WTC11 (cell line): ENCODE measurements around the gene CYP2R1. TPM values are rescaled to one million over a fixed set of nuclear protein-coding genes. Genes with fewer than 3 reads are reported as not detected.
A peak's percentile ranks its signal among the peaks of the same experiment; 100 is the strongest.

Experiments used
- CREB1 ChIP-seq: sonication (generic); formaldehyde crosslinking; IDR thresholded peaks from 2 replicates; pipeline ENCODE4 v1.8.0; 2023; ENCODE audit warnings: mild to moderate bottlenecking, missing genetic modification reagents
- CREM ChIP-seq: sonication (generic); formaldehyde crosslinking; IDR thresholded peaks from 2 replicates; pipeline ENCODE4 v1.8.1; 2022; ENCODE audit warnings: mild to moderate bottlenecking, missing genetic modification reagents, moderate library complexity
- MYBL2 ChIP-seq: sonication (generic); formaldehyde crosslinking; IDR thresholded peaks from 2 replicates; pipeline ENCODE4 v1.8.1; 2023; ENCODE audit warnings: mild to moderate bottlenecking, moderate library complexity, missing genetic modification reagents
- NFE2L1 ChIP-seq: sonication (generic); formaldehyde crosslinking; IDR thresholded peaks from 2 replicates; pipeline ENCODE4 v1.8.1; 2023; ENCODE audit warnings: missing genetic modification reagents
- PRRX2 ChIP-seq: fragments of 250-450 bp; sonication (Bioruptor Pico); IDR thresholded peaks from 2 replicates; pipeline ENCODE4 v1.8.0; 2021; ENCODE audit warnings: mild to moderate bottlenecking
- SMAD3 ChIP-seq: sonication (generic); formaldehyde crosslinking; IDR thresholded peaks from 2 replicates; pipeline ENCODE4 v1.8.0; 2022; ENCODE audit warnings: missing genetic modification reagents, mild to moderate bottlenecking, borderline replicate concordance
- SMAD4 ChIP-seq: sonication (generic); formaldehyde crosslinking; IDR thresholded peaks from 2 replicates; pipeline ENCODE4 v1.8.0; 2022; ENCODE audit warnings: mild to moderate bottlenecking, missing genetic modification reagents
- TEAD4 ChIP-seq: sonication (generic); formaldehyde crosslinking; IDR thresholded peaks from 2 replicates; pipeline ENCODE4 v1.8.0; 2022; ENCODE audit warnings: mild to moderate bottlenecking, missing genetic modification reagents
- ZNF671 ChIP-seq: fragments of 250-450 bp; sonication (Bioruptor Pico); IDR thresholded peaks from 2 replicates; pipeline ENCODE4 v1.8.0; 2021; ENCODE audit warnings: mild to moderate bottlenecking
- total RNA-seq: library from RNA; stranded (reverse); gene quantifications from 3 replicates; pipeline ENCODE4 v1.2.3, GENCODE V29; 2021
- TF ChIP-seq, protein P1 (sequence below): fragments of 250-450 bp; sonication (Bioruptor Pico); IDR thresholded peaks from 2 replicates; pipeline ENCODE4 v1.9.0; 2021; ENCODE audit warnings: mild to moderate bottlenecking, borderline replicate concordance
- TF ChIP-seq, protein P2 (sequence below): sonication (generic); formaldehyde crosslinking; IDR thresholded peaks from 2 replicates; pipeline ENCODE4 v1.8.0; 2022; ENCODE audit warnings: mild to moderate bottlenecking, missing genetic modification reagents
- TF ChIP-seq, protein P3 (sequence below): sonication (generic); formaldehyde crosslinking; IDR thresholded peaks from 2 replicates; pipeline ENCODE4 v1.8.1; 2023; ENCODE audit warnings: mild to moderate bottlenecking, missing genetic modification reagents, moderate library complexity
- TF ChIP-seq, protein P4 (sequence below): sonication (generic); formaldehyde crosslinking; IDR thresholded peaks from 2 replicates; pipeline ENCODE4 v1.8.1; 2023; ENCODE audit warnings: mild to moderate bottlenecking, moderate library complexity, missing genetic modification reagents
- TF ChIP-seq, protein P5 (sequence below): sonication (generic); formaldehyde crosslinking; IDR thresholded peaks from 2 replicates; pipeline ENCODE4 v1.8.1; 2023; ENCODE audit warnings: mild to moderate bottlenecking, missing genetic modification reagents
- TF ChIP-seq, protein P6 (sequence below): fragments of 250-450 bp; sonication (Bioruptor Pico); IDR thresholded peaks from 2 replicates; pipeline ENCODE4 v1.8.0; 2021; ENCODE audit warnings: mild to moderate bottlenecking
- TF ChIP-seq, protein P7 (sequence below): sonication (generic); formaldehyde crosslinking; IDR thresholded peaks from 2 replicates; pipeline ENCODE4 v1.8.1; 2022; ENCODE audit warnings: missing genetic modification reagents, borderline replicate concordance

The CYP2R1 gene
- total RNA-seq, 1 experiment from 2014 or later: 14.9 TPM

DNA sequence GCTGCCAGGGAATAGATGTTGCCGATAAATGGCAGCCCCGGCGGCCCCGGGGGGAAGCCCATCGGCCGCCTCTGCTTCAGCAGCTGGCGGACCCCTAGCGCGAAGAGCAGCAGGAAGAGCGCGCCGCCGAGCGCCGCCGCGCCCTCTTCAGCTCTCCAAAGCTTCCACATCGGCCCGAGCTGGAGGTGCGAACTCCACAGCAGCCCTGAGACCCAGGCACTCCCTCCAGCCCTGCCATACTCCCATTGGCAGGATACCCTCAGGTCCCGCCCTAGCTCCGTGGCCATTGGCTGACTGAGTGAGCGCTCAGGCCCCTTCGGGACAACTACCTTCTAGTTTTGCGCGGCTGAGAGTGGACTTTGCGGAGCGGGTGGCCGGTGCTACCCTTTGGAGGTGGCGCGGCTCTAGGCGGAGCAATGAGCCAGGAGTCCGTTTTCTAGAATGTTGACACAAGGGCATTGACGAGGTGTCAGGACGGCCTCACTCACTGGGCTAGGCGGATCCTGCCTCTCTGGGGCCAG is at the start of gene CYP2R1 (continued):
- TF ChIP-seq, protein P1, sequence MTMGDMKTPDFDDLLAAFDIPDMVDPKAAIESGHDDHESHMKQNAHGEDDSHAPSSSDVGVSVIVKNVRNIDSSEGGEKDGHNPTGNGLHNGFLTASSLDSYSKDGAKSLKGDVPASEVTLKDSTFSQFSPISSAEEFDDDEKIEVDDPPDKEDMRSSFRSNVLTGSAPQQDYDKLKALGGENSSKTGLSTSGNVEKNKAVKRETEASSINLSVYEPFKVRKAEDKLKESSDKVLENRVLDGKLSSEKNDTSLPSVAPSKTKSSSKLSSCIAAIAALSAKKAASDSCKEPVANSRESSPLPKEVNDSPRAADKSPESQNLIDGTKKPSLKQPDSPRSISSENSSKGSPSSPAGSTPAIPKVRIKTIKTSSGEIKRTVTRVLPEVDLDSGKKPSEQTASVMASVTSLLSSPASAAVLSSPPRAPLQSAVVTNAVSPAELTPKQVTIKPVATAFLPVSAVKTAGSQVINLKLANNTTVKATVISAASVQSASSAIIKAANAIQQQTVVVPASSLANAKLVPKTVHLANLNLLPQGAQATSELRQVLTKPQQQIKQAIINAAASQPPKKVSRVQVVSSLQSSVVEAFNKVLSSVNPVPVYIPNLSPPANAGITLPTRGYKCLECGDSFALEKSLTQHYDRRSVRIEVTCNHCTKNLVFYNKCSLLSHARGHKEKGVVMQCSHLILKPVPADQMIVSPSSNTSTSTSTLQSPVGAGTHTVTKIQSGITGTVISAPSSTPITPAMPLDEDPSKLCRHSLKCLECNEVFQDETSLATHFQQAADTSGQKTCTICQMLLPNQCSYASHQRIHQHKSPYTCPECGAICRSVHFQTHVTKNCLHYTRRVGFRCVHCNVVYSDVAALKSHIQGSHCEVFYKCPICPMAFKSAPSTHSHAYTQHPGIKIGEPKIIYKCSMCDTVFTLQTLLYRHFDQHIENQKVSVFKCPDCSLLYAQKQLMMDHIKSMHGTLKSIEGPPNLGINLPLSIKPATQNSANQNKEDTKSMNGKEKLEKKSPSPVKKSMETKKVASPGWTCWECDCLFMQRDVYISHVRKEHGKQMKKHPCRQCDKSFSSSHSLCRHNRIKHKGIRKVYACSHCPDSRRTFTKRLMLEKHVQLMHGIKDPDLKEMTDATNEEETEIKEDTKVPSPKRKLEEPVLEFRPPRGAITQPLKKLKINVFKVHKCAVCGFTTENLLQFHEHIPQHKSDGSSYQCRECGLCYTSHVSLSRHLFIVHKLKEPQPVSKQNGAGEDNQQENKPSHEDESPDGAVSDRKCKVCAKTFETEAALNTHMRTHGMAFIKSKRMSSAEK: no peak
- TF ChIP-seq SMAD3 (CRISPR knock-in tag): peak; percentile 36; the same call in 1 of the 2 replicates
- TF ChIP-seq, protein P2, sequence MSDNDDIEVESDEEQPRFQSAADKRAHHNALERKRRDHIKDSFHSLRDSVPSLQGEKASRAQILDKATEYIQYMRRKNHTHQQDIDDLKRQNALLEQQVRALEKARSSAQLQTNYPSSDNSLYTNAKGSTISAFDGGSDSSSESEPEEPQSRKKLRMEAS (CRISPR knock-in tag): peak; percentile 57; the same call in 1 of the 2 replicates
- TF ChIP-seq, protein P3, sequence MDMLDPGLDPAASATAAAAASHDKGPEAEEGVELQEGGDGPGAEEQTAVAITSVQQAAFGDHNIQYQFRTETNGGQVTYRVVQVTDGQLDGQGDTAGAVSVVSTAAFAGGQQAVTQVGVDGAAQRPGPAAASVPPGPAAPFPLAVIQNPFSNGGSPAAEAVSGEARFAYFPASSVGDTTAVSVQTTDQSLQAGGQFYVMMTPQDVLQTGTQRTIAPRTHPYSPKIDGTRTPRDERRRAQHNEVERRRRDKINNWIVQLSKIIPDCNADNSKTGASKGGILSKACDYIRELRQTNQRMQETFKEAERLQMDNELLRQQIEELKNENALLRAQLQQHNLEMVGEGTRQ (CRISPR knock-in tag): no peak
- TF ChIP-seq, protein P4, sequence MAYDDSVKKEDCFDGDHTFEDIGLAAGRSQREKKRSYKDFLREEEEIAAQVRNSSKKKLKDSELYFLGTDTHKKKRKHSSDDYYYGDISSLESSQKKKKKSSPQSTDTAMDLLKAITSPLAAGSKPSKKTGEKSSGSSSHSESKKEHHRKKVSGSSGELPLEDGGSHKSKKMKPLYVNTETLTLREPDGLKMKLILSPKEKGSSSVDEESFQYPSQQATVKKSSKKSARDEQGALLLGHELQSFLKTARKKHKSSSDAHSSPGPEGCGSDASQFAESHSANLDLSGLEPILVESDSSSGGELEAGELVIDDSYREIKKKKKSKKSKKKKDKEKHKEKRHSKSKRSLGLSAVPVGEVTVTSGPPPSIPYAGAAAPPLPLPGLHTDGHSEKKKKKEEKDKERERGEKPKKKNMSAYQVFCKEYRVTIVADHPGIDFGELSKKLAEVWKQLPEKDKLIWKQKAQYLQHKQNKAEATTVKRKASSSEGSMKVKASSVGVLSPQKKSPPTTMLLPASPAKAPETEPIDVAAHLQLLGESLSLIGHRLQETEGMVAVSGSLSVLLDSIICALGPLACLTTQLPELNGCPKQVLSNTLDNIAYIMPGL: 0 out of 2 replicates have a peak, but pooled peaks have one; percentile 17
- TF ChIP-seq, protein P5, sequence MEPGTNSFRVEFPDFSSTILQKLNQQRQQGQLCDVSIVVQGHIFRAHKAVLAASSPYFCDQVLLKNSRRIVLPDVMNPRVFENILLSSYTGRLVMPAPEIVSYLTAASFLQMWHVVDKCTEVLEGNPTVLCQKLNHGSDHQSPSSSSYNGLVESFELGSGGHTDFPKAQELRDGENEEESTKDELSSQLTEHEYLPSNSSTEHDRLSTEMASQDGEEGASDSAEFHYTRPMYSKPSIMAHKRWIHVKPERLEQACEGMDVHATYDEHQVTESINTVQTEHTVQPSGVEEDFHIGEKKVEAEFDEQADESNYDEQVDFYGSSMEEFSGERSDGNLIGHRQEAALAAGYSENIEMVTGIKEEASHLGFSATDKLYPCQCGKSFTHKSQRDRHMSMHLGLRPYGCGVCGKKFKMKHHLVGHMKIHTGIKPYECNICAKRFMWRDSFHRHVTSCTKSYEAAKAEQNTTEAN (CRISPR knock-in tag): no peak
- no peak; the same call in 1 of the 2 replicates for TF ChIP-seq CREM (CRISPR knock-in tag)
- TF ChIP-seq, protein P6, sequence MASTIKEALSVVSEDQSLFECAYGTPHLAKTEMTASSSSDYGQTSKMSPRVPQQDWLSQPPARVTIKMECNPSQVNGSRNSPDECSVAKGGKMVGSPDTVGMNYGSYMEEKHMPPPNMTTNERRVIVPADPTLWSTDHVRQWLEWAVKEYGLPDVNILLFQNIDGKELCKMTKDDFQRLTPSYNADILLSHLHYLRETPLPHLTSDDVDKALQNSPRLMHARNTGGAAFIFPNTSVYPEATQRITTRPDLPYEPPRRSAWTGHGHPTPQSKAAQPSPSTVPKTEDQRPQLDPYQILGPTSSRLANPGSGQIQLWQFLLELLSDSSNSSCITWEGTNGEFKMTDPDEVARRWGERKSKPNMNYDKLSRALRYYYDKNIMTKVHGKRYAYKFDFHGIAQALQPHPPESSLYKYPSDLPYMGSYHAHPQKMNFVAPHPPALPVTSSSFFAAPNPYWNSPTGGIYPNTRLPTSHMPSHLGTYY (CRISPR knock-in tag): no peak
- TF ChIP-seq TEAD4 (CRISPR knock-in tag): no peak
- TF ChIP-seq, protein P7, sequence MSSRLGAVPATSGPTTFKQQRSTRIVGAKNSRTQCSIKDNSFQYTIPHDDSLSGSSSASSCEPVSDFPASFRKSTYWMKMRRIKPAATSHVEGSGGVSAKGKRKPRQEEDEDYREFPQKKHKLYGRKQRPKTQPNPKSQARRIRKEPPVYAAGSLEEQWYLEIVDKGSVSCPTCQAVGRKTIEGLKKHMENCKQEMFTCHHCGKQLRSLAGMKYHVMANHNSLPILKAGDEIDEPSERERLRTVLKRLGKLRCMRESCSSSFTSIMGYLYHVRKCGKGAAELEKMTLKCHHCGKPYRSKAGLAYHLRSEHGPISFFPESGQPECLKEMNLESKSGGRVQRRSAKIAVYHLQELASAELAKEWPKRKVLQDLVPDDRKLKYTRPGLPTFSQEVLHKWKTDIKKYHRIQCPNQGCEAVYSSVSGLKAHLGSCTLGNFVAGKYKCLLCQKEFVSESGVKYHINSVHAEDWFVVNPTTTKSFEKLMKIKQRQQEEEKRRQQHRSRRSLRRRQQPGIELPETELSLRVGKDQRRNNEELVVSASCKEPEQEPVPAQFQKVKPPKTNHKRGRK (CRISPR knock-in tag): no peak
- peak; percentile 26; the same call in 1 of the 2 replicates for TF ChIP-seq NFE2L1
- 0 out of 2 replicates have a peak, but pooled peaks have one; percentile 28 for TF ChIP-seq CREB1 (CRISPR knock-in tag)
- no peak for TF ChIP-seq SMAD4
- TF ChIP-seq MYBL2: 0 out of 2 replicates have a peak, but pooled peaks have one; percentile 17
- no peak for TF ChIP-seq PRRX2 (CRISPR knock-in tag)
- no peak for TF ChIP-seq ZNF671 (CRISPR knock-in tag)
